ENCODE measurements around the gene NUMB.

NUMB gene

GRCh38 chr14:73252491-73253322 is 205.6 kb downstream of the NUMB start:
- Histone ChIP-seq H3K9me3 (ENCODE audit: control insufficient read depth in 2 of 2, low read length in 2 of 2) (no peaks in the 10 kb centered on the region), H3K9ac (ENCODE audit: low read length in 2 of 2) (no peak overlapping the region), H3K4me1 (ENCODE audit: control insufficient read depth, insufficient read depth, low read length) (no peaks in the 10 kb centered on the region), H3K36me3 (ENCODE audit: control insufficient read depth in 2 of 2, insufficient read depth in 2 of 2, low read length in 2 of 2) (peaks cover 0 to 4% of the 10 kb centered on the region in 2 donors), H3K27ac (ENCODE audit: low read length) (no peak overlapping the region), H3K4me3 (ENCODE audit: low read length in 2 of 2) (no peak overlapping the region), H3K27me3 (ENCODE audit: control insufficient read depth in 1 of 2, insufficient read depth in 2 of 2, low read length in 2 of 2) (no peaks in the 10 kb centered on the region)

DNA sequence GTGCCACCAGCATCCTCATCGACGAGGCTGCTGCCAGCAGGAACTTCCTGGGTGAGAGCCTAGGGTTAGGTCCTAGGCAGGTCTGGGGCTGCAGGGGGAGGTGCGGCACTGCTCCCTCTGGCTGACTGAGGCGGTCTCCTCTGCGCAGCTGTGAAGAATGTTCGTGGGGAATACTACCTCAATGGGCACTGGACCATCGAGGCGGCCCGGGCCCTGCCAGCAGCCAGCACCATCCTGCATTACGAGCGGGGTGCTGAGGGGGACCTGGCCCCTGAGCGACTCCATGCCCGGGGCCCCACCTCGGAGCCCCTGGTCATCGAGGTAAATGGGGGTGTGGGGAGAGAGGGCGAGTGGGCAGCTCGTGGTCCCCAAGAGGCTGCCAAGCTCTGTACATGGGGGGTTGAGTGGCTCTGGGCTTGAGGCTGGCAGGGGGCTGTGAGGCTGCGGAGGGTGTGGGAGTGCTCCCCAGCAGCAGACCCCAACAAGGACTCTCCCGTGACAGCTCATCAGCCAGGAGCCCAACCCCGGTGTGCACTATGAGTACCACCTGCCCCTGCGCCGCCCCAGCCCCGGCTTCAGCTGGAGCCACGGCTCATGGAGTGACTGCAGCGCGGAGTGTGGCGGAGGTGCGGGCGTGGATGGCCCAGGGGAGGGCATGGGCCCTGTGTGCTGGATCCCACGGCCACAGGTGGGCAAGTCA is 206.7 kb downstream of the NUMB start:
- Histone ChIP-seq H3K9ac (ENCODE audit: low read length in 2 of 2) (no peak overlapping the region), H3K4me1 (ENCODE audit: control insufficient read depth, insufficient read depth, low read length) (no peaks in the 10 kb centered on the region), H3K27me3 (ENCODE audit: control insufficient read depth in 1 of 2, insufficient read depth in 2 of 2, low read length in 2 of 2) (no peaks in the 10 kb centered on the region), H3K27ac (ENCODE audit: low read length) (no peak overlapping the region), H3K4me3 (ENCODE audit: low read length in 2 of 2) (no peak overlapping the region), H3K36me3 (ENCODE audit: control insufficient read depth in 2 of 2, insufficient read depth in 2 of 2, low read length in 2 of 2) (peaks cover 0 to 4% of the 10 kb centered on the region in 2 donors), H3K9me3 (ENCODE audit: control insufficient read depth in 2 of 2, low read length in 2 of 2) (no peaks in the 10 kb centered on the region)

- peaks cover 0 to 4% of the 10 kb centered on the region in 2 donors for H3K36me3 ChIP-seq (ENCODE audit: control insufficient read depth in 2 of 2, insufficient read depth in 2 of 2, low read length in 2 of 2)
- H3K9ac ChIP-seq (ENCODE audit: low read length in 2 of 2) = no peak overlapping the region
- no peak overlapping the region for H3K27ac ChIP-seq (ENCODE audit: low read length)
- H3K4me3 ChIP-seq (ENCODE audit: low read length in 2 of 2) = no peak overlapping the region
- no peaks in the 10 kb centered on the region for H3K27me3 ChIP-seq (ENCODE audit: control insufficient read depth in 1 of 2, insufficient read depth in 2 of 2, low read length in 2 of 2)
- H3K9me3 ChIP-seq (ENCODE audit: control insufficient read depth in 2 of 2, low read length in 2 of 2) = no peaks in the 10 kb centered on the region
- no peaks in the 10 kb centered on the region for H3K4me1 ChIP-seq (ENCODE audit: control insufficient read depth, insufficient read depth, low read length)
Measured at GRCh38 chr14:73250781-73251500, 207.4 kb downstream of the NUMB start.

- Histone ChIP-seq H3K4me1 (ENCODE audit: control insufficient read depth, insufficient read depth, low read length) (no peaks in the 10 kb centered on the region), H3K9ac (ENCODE audit: low read length in 2 of 2) (no peak overlapping the region), H3K27me3 (ENCODE audit: control insufficient read depth in 1 of 2, insufficient read depth in 2 of 2, low read length in 2 of 2) (no peaks in the 10 kb centered on the region), H3K27ac (ENCODE audit: low read length) (no peak overlapping the region), H3K9me3 (ENCODE audit: control insufficient read depth in 2 of 2, low read length in 2 of 2) (no peaks in the 10 kb centered on the region), H3K36me3 (ENCODE audit: control insufficient read depth in 2 of 2, insufficient read depth in 2 of 2, low read length in 2 of 2) (peaks cover 0 to 4% of the 10 kb centered on the region in 2 donors), H3K4me3 (ENCODE audit: low read length in 2 of 2) (no peak overlapping the region)
Measured at GRCh38 chr14:73250317-73250713, 208.0 kb downstream of the NUMB start.

DNA sequence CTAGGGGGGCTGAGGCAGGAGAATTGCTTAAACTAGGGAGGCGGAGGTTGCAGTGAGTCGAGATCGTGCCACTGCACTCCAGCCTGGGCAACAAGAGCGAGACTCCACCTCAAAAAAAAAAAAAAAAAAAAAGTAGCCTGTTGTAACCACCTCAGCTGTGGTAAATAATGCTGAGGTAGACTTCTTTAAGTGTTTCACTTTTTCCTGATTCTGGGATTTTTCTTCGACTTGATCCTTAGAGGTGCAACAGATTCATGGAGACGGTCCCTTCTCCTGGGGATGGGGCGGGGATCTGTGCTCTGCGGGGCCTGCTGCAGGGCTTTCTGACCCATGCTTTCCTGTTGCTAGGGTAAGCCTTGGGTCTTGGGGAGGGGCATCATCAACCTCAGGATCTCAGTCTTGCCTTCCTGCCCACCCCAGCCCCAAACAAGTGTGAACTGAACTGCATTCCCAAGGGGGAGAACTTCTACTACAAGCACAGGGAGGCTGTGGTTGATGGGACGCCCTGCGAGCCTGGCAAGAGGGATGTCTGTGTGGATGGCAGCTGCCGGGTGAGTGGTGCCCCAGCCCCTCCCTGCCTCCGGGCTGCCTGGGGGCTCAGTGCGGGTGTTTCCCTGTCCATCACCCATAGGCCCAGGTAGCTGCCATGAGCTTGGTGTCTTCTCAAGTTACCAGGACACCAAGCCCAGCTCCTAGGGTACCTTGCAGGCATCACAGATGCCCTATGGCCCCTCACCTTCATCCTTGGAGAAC is 208.6 kb downstream of the NUMB start:
- Histone ChIP-seq H3K36me3 (ENCODE audit: control insufficient read depth in 2 of 2, insufficient read depth in 2 of 2, low read length in 2 of 2) (peaks cover 0 to 3% of the 10 kb centered on the region in 2 donors), H3K4me1 (ENCODE audit: control insufficient read depth, insufficient read depth, low read length) (no peaks in the 10 kb centered on the region), H3K9ac (ENCODE audit: low read length in 2 of 2) (no peak overlapping the region), H3K4me3 (ENCODE audit: low read length in 2 of 2) (no peak overlapping the region), H3K27ac (ENCODE audit: low read length) (no peak overlapping the region), H3K27me3 (ENCODE audit: control insufficient read depth in 1 of 2, insufficient read depth in 2 of 2, low read length in 2 of 2) (no peaks in the 10 kb centered on the region), H3K9me3 (ENCODE audit: control insufficient read depth in 2 of 2, low read length in 2 of 2) (no peaks in the 10 kb centered on the region)

- no peak overlapping the region for H3K27ac ChIP-seq (ENCODE audit: low read length)
- no peak overlapping the region for H3K4me3 ChIP-seq (ENCODE audit: low read length in 2 of 2)
- no peaks in the 10 kb centered on the region for H3K36me3 ChIP-seq (ENCODE audit: control insufficient read depth in 2 of 2, insufficient read depth in 2 of 2, low read length in 2 of 2)
- no peaks in the 10 kb centered on the region for H3K27me3 ChIP-seq (ENCODE audit: control insufficient read depth in 1 of 2, insufficient read depth in 2 of 2, low read length in 2 of 2)
- no peak overlapping the region for H3K9ac ChIP-seq (ENCODE audit: low read length in 2 of 2)
- no peaks in the 10 kb centered on the region for H3K9me3 ChIP-seq (ENCODE audit: control insufficient read depth in 2 of 2, low read length in 2 of 2)
- H3K4me1 ChIP-seq (ENCODE audit: control insufficient read depth, insufficient read depth, low read length) = no peaks in the 10 kb centered on the region
Measured at GRCh38 chr14:73249108-73249507, 209.2 kb downstream of the NUMB start.

- Histone ChIP-seq H3K9ac (ENCODE audit: low read length in 2 of 2) (no peak overlapping the region), H3K4me3 (ENCODE audit: low read length in 2 of 2) (no peak overlapping the region), H3K4me1 (ENCODE audit: control insufficient read depth, insufficient read depth, low read length) (no peaks in the 10 kb centered on the region), H3K27ac (ENCODE audit: low read length) (no peak overlapping the region), H3K27me3 (ENCODE audit: control insufficient read depth in 1 of 2, insufficient read depth in 2 of 2, low read length in 2 of 2) (no peaks in the 10 kb centered on the region), H3K9me3 (ENCODE audit: control insufficient read depth in 2 of 2, low read length in 2 of 2) (no peaks in the 10 kb centered on the region), H3K36me3 (ENCODE audit: control insufficient read depth in 2 of 2, insufficient read depth in 2 of 2, low read length in 2 of 2) (no peaks in the 10 kb centered on the region)
Measured at GRCh38 chr14:73248108-73248868, 210.1 kb downstream of the NUMB start.

DNA sequence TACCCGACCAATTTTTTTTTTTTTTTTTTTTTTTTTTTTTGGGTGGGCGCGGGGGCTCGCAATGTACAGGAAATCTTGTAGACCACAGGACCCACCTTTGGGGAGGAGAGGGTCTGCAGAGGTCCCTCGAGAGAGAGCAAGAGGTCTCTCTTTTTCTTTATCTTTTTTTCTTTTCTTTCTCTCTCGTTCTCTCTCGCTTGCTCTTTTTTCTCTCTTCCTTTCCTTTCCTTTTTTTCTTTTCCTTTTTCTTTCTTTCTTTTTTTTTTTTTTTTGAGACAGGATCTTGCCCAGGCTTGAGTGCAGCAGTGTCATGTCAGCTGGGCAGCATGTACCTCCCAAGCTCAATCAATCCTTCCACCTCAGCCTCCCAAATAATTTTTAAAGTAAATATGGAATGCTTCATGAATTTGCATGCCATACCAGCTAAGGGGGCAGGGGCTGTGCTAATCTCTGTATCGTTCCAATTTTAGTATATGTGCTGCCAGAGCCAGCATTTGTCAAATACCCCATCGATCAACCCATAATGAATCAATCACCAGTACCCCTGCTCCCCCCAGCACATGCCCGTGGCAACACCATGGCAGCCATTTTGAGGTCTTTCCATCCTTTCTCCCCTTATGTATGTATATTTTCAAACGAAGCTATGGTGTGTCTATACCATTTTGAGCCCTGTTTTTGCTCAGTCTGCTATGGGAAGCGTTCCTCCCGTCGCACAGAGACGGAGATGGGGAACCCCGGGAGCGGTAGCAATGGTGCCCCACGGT is 211.8 kb downstream of the NUMB start:
- H3K27ac ChIP-seq (ENCODE audit: low read length) = no peak overlapping the region
- no peaks in the 10 kb centered on the region for H3K36me3 ChIP-seq (ENCODE audit: control insufficient read depth in 2 of 2, insufficient read depth in 2 of 2, low read length in 2 of 2)
- H3K9ac ChIP-seq (ENCODE audit: low read length in 2 of 2) = no peak overlapping the region
- no peaks in the 10 kb centered on the region for H3K9me3 ChIP-seq (ENCODE audit: control insufficient read depth in 2 of 2, low read length in 2 of 2)
- no peaks in the 10 kb centered on the region for H3K27me3 ChIP-seq (ENCODE audit: control insufficient read depth in 1 of 2, insufficient read depth in 2 of 2, low read length in 2 of 2)
- H3K4me3 ChIP-seq (ENCODE audit: low read length in 2 of 2) = no peak overlapping the region
- H3K4me1 ChIP-seq (ENCODE audit: control insufficient read depth, insufficient read depth, low read length) = peaks cover 8% of the 10 kb centered on the region

DNA sequence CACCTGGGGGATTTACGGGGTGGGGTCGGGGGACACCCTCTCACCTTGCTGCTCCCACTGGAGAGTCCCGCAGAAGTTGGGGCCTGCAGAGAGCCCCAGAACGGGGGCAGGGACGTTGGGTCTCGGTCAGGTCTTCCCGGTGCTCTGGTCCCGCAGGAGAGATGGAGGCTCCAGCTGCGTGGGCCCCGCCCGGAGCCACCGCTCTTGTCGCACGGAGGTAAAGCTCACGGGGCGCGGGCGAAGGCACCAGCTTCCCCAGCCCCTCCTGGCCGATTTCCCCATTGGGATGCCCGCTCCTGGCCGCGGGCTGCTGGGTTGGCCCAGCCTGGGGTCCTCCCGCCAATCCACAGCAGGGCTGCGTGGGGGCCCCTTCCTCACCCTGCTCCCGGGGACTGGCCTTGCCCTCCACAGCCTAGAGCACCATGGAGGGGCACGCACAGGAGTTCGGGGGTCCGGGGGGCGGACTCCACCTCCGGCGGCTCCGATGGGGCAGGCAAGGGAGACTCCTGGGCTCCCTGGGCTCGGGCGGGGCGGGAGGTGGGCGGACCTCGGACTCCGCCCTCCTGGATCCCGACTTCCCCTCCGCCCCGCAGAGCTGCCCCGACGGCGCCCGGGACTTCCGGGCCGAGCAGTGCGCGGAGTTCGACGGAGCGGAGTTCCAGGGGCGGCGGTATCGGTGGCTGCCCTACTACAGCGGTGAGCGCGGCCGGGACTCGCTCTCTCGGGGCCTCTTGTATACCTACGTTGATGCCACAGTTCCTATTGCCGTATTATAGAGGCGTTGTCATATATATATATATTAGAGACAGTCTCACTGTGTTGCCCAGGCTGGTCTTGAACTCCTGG is 212.6 kb downstream of the NUMB start:
- Histone ChIP-seq H3K4me1 (ENCODE audit: control insufficient read depth, insufficient read depth, low read length) (peaks cover 16% of the 10 kb centered on the region), H3K27me3 (ENCODE audit: control insufficient read depth in 1 of 2, insufficient read depth in 2 of 2, low read length in 2 of 2) (no peaks in the 10 kb centered on the region), H3K9me3 (ENCODE audit: control insufficient read depth in 2 of 2, low read length in 2 of 2) (no peaks in the 10 kb centered on the region), H3K27ac (ENCODE audit: low read length) (no peak overlapping the region), H3K4me3 (ENCODE audit: low read length in 2 of 2) (peak overlapping the region in 1 of 2 donors; percentile 64), H3K9ac (ENCODE audit: low read length in 2 of 2) (no peak overlapping the region), H3K36me3 (ENCODE audit: control insufficient read depth in 2 of 2, insufficient read depth in 2 of 2, low read length in 2 of 2) (no peaks in the 10 kb centered on the region)

All from stomach smooth muscle (tissue), 2 donors.